ENCODE data around the gene CYP27B1.
"Not testable (repeated sequence)": the region's sequence is repeated elsewhere in the genome, so short reads cannot be mapped to it uniquely, and the experiment has no call there.

The CYP27B1 gene

GRCh38 chr12:57783466-57783801 lies 16.6 kb upstream of the CYP27B1 start:
- FAIRE-seq: no peak

DNA sequence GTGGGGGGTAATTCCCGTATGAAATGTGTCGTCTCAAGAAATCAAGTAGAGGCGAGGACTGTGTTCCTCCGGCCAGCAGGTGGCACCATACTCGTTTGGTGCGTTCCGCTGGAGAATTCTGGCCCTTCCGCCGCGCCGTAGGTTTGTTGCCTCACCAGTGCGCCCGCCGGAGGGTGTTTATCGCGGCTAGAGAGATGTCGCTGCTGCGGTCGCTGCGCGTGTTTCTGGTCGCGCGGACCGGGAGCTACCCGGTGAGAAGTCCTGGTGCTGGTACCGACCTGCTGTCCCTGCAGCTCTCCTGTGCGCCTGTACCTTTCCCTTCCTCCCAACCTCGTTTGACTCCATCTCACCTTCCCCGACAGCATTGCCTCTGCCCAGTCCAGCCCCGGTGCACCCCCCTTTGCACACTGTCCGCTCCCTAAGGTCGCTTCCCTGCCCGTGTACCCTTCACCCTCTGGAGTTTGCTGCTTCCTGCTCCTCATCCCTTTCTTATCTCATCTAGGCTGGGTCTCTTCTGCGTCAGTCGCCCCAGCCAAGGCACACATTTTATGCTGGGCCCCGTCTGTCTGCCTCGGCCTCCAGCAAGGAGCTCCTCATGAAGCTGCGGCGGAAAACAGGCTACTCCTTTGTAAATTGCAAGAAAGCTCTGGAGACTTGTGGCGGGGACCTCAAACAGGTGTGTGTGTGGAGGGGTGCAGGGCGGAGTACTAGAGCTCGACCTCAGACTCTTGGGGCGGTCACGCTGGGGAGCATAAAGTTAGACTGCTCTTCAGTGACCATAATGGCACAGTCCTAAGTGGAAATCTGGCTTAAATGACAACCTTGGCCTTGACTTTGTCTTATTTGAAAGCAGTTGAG lies 16.0 kb upstream of the CYP27B1 start, which contains the start of gene TSFM:
TSFM (plus strand) TSS at position 180 of the 858 bp plus-strand sequence; CDS start at position 195, 15 bp downstream.
- FAIRE-seq: no peak

GRCh38 chr12:57782243-57782607 lies 15.3 kb upstream of the CYP27B1 start:
- FAIRE-seq: no peak

GRCh38 chr12:57781801-57782200 lies 14.9 kb upstream of the CYP27B1 start:
- FAIRE-seq: no peak

DNA sequence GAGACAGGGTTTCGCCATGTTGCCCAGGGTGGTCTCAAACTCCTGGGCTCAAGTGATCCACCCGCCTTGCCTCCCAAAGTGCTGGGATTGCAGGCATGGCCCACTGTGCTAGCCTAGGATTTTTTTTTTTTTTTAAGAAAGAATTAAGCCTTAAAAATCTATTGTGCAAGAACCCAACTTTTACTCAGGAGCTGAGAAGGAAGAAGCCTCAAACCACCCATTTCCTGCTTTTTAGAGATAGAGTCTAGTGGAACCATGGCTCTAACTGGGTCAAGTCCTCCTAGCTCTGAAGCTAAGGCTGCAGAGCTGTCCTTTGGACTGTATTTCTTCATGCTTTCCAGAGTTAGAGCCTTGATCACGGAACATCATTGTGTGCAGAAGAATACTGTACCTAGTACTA lies 14.4 kb upstream of the CYP27B1 start:
- FAIRE-seq: no peak

DNA sequence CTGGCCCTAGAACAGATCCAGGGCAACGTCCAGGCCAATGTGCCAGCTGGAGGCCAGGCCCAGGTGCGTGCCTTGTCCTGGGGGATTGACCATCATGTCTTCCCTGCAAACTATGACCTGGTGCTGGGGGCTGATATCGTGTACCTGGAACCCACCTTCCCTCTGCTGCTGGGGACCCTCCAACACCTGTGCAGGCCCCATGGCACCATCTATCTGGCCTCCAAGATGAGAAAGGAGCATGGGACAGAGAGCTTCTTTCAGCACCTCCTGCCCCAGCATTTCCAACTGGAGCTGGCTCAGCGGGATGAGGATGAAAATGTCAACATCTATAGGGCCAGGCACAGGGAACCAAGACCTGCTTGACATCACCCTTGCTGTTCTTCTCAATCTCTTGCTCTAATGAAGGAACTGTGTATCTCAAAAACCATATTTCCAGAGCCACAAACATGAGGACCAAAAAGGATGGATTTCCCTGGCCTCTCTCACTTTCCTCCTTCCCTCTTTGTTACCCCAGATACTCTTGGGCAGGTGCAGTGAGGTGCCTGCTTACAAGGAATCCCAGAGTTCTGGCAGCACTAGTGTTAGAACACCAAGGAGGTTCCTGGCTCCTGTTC lies 13.5 kb upstream of the CYP27B1 start:
- FAIRE-seq: no peak

DNA sequence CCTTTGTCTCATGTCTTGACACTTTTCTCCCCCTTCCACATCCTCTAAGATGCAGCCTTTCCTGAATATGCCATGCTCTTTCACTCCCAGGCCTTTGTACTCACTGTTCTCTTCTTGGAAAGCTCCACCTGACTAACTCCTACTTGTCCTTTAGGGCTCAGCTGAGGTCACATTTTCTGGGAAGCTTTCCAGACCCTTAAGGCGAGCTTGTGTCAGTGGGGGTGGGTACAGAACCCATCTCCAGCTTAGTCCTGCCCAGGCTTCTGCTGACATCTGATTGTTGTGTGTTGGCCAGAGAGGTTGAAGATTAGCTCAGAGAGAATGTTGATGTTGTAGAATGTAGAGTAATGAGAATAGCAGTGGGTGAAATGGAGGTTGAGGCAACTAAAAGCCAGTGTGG lies 12.9 kb upstream of the CYP27B1 start:
- FAIRE-seq: no peak

GRCh38 chr12:57777911-57778310 lies 11.0 kb upstream of the CYP27B1 start:
- no peak for FAIRE-seq

DNA sequence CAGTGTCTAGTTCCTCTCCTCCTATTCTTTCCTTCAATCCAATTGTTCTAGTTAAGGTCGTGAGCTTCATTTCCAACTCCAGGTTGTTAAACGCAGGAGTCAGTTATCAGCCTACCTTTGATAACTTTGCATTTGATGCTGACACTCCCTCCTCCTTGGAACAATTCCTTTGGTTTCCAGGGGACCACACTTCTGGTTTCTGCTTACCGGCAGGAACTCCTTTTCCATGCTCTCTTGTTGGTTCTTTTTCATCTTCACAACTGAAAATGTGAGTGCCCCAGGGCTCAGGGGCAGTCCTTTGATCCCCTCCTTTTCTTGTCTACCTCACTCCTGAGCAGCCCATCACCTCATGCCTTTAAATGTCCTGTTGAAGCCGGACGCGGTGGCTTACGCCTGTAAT lies 10.5 kb upstream of the CYP27B1 start:
- FAIRE-seq: no peak

- FAIRE-seq: no peak
These were observed 9.3 kb upstream of the CYP27B1 start for GRCh38 chr12:57776247-57776587.

DNA sequence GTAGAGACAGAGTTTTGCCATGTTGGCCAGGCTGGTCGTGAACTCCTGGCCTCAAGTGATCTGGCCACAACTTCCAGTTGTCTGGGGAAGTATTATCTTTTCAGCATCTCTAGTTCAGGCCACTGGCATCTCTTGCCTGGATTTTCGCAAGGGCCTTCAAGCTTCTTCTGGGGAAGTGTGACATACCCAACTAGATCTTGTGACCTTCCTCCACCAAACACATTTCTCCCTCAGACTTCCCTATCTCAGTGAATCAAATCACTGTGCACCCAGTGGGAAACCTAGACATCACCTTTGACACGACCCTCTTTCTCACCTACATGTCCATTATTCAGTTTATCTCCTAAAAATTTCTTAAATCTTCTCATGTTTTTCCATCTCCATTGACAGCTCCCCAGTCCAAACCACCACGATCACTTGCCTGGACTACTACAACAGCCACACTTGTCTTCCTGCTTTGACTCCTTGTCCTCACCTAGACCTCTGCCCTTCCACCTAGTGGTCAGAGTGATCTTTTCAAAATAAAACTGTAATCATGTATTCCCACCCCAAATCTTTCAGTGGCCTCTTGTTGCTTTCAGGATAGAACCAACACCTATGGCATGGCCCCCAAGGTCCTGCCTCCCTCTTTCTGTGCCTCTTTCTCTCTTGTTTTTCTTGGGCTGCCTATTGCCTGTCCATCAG lies 8.8 kb upstream of the CYP27B1 start:
- FAIRE-seq: no peak

DNA sequence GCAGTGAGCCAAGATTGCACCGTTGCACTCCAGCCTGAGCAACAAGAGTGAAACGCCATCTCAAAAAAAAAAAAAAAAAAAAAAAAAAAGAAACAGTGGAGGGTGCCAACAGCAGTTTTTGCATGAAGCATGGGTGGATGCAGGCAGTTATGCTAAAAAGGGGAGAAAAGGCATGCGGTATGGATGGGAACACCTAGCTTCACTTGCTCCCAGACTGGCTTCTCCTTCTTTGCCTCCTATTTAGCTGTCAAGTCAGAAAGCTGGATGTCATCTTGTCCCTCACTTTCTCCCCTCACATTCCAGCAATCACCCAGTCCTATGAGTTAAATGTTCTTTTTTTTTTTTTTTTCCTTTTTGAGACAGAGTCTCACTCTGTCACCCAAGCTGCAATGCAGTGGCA lies 8.2 kb upstream of the CYP27B1 start:
- no peak for FAIRE-seq

DNA sequence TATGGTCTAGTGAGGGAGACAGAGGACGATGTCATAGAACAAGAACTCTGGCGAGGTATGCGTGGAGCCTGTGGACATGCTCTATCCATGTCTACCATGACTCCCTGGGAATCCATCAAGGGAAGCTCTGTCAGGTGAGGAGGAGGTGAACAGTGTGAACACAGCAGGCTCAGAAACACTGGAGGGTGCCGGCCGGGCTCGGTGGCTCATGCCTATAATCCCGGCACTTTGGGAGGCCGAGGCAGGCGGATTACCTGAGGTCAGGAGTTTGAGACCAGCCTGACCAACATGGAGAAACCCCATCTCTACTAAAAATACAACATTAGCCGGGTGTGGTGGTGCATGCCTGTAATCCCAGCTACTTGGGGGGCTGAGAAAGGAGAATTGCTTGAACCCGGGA lies 7.8 kb upstream of the CYP27B1 start:
- FAIRE-seq: not testable (repeated sequence)

DNA sequence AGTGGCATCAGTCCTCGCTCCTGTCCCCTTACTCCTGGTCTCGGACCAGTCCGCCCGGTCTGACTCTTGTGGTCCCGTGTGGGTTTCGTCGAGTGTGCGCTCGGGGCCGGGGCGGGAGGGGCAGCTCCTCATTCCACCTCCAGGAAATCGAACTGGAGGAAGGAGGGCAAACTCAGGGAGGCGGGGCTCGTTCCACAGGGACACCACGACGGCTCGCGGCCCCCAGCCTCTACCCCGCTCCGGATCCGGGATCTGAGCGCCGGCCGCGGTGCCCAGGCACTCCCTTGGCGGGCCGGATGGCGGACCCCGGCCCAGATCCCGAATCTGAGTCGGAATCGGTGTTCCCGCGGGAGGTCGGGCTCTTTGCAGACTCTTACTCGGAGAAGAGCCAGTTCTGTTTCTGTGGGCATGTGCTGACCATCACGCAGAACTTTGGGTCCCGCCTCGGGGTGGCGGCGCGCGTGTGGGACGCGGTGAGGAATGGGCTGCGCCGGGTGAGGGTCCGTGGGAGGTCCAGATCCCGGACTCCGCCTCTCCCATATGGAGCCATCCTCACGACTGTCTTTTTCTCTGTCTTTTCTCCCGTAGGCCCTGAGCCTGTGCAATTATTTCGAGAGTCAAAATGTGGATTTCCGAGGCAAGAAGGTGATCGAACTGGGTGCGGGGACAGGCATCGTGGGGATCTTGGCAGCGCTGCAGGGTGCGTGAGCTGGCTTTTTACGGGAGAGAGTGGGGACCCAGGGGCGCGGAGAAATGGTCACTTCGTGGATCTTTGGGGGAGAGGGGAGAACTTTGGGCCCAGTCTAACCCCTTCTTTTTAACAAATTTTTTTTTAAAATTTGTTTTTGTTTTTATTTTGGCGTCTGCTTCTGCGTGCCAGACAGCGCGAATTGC lies 5.8 kb upstream of the CYP27B1 start, which contains the start of gene EEF1AKMT3:
EEF1AKMT3 (plus strand) TSS at position 186 of the 894 bp plus-strand sequence; CDS start at position 297, 111 bp downstream.
- no peak for FAIRE-seq

DNA sequence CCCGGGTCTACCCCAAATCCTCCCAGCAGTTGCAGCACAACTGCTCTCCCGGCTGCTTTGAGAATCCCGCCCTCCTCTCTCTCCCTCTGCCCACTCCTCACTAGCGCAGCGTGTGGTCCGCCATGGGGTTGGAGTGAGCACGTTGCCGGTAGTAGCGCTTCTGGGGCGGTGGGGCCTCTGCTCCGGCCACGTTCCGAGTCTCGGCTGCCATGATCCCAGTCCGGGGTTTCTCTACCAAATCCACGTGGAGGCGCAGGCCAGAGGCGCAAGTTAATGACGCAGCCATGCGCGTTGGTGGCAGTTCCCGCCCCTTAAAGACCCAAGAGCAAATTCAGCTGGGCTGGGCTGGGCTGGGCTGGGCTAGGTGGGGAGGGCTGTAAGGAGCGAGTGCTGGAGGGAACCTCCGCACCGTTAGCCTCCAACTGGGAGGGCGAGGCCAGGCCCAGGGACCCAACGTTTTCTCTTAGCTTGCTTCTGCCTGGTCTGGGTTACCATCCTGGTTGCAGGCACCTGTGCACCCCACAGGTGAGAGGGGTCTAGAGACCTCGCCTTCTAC lies 5.1 kb upstream of the CYP27B1 start, which contains the start of gene METTL1:
METTL1 (minus strand) TSS at position 233 of the 556 bp plus-strand sequence; CDS start at position 211, 22 bp downstream.
- peak; percentile 47 for FAIRE-seq

- peak; percentile 41 for FAIRE-seq
These were observed 4.5 kb upstream of the CYP27B1 start for GRCh38 chr12:57771236-57771872.

- no peak for FAIRE-seq
These were observed 3.9 kb upstream of the CYP27B1 start for GRCh38 chr12:57770734-57771133.

GRCh38 chr12:57769594-57769993 lies 2.7 kb upstream of the CYP27B1 start:
- no peak for FAIRE-seq

DNA sequence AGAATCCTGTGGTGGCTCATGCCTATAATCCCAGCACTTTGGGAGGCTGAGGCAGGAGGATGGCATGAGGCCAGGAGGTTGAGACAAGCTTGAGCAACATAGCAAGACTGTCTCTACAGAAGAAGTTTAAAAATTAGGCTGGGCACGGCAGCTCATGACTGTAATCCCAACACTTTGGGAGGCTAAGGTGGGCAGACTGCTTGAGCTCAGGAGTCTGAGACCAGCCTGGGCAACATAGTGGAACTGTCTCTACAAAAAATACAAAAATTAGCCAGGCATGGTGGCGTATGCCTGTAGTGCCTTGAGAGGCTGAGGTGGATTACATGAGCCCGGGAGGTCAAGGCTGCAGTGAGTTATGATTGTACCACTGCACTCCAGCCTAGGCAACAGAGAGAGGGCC lies 998 bp upstream of the CYP27B1 start:
- no peak for FAIRE-seq

- no peak for FAIRE-seq
These were observed 424 bp upstream of the CYP27B1 start for GRCh38 chr12:57767305-57767698.

GRCh38 chr12:57765698-57766463 lies 997 bp downstream of the CYP27B1 start:
- FAIRE-seq: no peak
